Measurements from ENCODE around the gene CREBBP.

GRCh38 chr16:3849751-3850543 lies 30.6 kb downstream of the CREBBP start:
- TF ChIP-seq CTCF (conservative IDR thresholded peaks at IDR 0.05; ENCODE audit: low read length) = no peak
- no peak for TF ChIP-seq EZH2phosphoT487 (IDR thresholded peaks at IDR 0.05; ENCODE audit: borderline replicate concordance, low read depth, low read length)

Data from OCI-LY7 (cell line).